OCI-LY3 (cell line): ENCODE data around the gene ZBTB48.

Source experiments
- CTCF ChIP-seq: fragments of 200-600, 300-600 bp; sonication (generic); IDR thresholded peaks from 2 replicates; pipeline ENCODE4 v1.5.1; 2014; ENCODE audit warnings: antibody characterized with exemption, low read length, low read depth
- EZH2phosphoT487 ChIP-seq: fragments of 200-600 bp; shearing (Covaris generic); IDR thresholded peaks from 2 replicates; pipeline ENCODE4 v1.6.1; 2018; ENCODE audit warnings: antibody characterized with exemption, mixed run types, low read depth

- TF ChIP-seq CTCF (no peak), EZH2phosphoT487 (no peak)
Measured at GRCh38 chr1:6637770-6638169, 58.0 kb downstream of the ZBTB48 start.
